ENCODE measurements around the gene FAF1.
A peak's percentile ranks its signal among the peaks of the same experiment; 100 is the strongest.

Gene FAF1

DNA sequence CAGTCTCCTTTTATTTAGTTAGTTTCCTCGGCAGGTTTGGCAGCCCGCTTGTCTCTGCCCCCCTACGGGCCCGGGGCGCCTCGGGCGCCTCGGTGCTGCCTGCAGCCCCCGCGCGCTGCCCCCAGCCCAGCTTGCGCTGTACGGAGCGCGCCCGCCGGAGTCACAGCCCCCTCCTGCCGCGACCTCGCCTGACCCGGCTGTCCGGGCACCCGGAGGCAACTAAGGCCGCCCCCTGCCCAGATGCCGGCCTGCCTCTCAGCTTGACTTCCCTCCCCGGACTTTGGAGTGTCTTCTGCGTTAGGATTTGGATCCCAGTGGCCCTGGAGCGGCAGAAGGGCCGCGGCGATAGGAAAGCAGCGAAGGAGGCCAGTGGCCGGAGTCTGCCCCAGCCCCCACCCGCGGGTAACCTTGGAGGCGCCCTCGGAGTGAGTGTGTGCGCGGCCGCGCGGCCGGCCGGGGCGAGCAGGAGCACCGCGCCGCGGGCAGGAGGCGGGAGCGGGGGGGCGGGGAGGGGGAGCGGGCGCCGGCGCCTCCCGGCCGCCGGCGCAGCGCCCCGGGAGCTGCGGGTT, 17.6 kb upstream of the FAF1 start:
- peak in 1 of 5 donors; percentile 24 for DNase-seq

DNA sequence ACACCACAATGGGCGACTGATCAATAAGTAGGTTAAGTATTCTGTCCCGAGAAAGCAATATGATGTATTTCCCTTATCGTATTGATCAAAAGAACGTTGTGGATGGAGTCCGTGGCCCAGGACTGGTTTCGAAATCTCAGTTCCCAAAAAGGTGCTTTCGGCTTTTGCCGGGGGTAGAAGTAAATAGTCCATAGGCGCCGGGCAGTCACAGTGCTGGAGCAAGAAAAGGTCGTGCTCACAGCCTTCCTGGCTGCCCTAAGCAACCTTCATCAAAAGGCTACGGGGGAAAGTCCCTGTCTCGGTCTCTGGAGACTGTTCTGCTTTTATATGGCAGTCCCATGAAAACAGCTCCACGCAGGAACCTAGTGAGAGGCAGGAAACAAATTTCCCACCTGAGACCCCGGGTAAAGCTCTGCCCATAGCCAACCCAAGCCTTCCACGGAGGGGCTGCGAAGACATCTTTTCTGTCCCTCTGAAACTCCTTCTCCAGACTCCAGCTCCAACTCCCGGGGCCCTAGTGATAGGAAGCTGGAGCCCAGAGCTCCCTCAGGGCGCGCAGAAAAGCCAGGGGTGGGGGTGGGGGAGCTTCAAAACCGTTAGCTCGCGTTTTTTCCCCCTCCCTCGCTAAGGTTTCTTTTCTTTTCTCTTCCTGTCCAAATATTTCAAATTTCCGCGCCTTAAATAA, 17.0 kb upstream of the FAF1 start:
- DNase-seq, result peak in 1 of 5 donors; percentile 7

DNA sequence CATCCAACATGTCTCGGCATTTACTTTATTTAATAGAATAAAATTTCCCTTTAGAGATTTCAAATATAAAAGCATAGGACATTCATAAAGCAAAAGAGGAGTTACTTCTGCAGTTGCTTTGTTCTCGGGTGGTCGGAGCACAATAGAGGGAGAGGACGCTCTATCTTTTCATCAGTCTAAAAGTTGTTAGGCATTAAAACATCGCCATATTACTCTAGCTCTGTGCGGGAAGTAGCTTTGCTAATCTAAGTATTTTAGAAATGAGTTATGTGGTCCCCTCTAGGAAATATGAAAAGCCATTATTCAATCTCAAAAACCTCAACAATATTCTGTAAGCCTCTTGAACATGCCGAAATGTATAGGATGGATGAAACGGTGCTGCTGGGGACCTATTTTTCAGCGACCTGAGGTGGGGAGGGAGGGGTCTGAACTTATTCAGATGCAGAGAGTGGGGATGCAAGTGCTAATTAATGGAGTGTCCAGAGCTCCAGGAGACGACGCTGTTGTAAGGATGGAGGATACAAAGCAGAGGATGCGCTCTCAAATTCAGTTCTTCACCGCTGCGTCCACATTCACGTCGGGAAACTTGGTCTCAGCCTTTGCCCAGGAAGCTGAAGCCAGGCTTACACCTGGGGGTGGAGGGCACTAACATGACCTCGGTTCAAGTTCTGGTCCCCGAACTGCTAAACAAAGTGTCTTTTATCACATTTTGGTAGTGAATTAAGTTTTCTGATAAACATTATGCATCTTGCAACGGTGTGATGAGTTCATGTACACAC, 16.2 kb upstream of the FAF1 start:
- DNase-seq, result peak in 1 of 5 donors; percentile 4

DNA sequence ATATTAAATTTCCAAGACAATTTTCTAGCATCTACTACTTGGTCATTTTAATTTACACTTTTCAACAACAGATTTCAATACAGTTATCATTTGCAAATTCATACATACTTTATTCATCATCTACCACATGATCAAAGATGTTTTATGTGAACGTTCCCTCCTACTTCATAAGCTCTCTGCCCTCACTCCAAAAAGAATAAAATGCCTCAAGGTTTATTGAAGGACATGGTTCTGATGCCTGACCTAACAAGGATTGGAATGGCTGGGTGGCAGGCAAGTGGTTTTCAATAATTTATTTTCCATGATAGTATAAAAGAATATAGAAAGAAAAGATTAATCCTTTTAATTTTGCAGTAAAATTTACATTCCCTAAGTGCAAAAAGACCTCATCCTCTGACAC, 15.4 kb upstream of the FAF1 start:
- no peak for DNase-seq

DNA sequence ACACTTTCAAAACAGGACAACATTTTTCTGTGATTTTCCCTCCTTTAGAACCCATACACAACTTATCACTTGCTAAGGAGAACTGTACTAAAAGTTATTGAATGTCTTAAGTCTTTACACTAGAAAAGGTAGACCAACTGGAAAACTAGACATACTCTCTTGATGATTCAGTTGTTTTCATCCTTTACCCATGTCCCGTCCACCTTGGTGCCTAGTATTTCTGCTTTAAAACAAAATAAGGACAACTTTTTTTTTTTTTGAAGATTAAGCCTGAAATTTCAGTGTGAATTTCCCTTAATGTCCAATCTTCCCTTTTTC, 14.5 kb upstream of the FAF1 start:
- DNase-seq, result no peak

DNA sequence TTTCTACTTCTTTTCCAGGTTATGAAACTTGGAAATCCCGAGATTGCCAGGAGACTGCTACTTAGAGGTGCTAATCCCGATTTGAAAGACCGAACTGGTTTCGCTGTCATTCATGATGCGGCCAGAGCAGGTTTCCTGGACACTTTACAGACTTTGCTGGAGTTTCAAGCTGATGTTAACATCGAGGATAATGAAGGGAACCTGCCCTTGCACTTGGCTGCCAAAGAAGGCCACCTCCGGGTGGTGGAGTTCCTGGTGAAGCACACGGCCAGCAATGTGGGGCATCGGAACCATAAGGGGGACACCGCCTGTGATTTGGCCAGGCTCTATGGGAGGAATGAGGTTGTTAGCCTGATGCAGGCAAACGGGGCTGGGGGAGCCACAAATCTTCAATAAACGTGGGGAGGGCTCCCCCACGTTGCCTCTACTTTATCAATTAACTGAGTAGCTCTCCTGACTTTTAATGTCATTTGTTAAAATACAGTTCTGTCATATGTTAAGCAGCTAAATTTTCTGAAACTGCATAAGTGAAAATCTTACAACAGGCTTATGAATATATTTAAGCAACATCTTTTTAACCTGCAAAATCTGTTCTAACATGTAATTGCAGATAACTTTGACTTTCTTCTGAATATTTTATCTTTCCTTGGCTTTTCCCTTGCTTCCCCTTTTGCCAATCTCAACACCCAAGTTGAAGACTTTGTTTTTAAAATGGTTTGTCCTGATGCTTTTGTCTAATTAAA, 14.0 kb upstream of the FAF1 start:
- DNase-seq, result no peak

DNA sequence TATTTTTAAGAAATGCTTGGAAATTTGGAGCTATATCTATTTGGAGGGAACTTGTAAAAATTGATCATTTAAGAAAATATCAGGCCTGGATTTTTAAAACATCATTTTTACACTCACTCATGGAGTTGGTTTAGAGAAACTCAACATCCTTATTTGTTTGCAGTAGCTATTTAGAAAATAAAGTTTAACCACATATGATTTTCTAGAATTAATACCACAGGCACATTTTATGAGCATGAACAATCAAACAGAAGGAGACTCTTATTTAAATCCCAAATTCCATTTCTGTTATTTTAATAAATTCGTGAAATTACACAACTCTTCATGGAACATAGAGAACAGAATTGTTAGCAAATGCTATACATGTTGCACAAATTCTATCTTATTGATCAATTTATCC, 13.2 kb upstream of the FAF1 start:
- no peak for DNase-seq

DNA sequence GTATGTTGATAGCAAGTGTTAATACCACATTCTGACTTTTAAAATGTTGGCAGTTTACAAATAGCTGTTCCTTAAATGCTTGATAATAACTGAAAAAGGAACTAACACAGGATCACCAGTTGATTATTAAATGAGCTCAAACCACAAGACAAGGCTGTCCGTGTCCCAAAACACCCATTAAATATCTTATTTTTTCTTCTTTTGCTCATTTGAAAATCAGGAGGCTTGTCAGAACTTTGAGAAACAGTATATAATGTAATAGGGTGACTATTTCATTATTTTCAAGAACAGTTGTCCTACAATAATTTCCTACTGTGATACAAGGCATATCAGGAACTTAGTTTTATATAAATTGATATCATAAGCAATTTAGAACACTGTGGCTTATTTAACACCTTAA, 12.7 kb upstream of the FAF1 start:
- no peak for DNase-seq

DNA sequence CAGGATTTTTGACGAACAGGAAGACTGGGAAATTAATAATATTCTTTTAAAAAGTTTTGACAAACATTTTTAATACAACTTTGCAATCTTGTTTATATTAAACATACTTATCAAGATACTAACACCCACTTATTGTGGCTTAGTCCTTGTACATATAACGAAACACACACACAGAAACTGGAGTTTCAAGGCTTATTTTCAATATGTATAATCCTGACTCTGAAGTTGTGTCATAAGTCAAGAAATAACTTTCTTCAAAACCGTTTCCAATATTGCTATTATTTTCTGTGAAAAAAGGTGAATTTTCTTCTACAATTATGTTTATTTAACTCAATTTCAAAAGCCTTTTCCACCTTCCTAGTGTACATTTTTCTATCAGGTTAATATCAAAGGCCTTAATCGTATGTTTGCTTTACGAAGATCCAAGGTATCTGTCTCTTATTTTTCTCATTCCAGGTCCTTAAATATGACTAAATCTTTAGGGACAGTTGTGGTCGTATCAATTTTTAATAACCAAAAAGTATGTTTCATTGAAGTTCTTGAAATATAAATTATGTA, 11.8 kb upstream of the FAF1 start:
- peak in 1 of 5 donors; percentile 8 for DNase-seq

DNA sequence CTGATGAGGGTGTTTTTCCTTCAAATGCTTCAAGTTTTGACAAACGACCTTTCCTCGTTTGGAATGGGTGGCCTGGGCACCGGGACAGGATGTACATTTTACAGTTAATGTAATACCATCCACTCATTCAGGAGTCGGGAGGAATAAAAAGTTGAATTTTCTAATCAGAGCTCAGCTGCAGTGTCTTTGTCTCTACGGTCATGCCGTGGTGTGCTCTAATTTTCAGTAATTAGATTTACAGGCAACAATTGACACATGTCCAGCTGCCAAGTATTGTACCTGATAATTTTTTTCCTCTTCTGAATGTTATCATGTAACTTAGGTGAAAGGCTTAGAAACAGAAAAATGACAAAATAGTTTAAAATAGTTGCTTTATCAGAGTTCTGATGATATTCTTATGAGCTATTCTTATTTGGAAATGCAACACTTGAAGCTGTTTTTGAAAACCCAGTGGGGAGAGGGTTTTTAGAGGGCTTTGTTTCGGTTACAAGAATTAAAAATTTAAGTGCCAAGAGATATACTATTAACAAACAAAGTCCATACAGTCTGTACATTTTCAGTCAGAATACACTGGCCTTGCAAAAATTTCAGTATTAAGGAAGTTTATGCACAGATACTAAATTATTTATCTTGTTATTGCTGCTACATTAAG, 11.0 kb upstream of the FAF1 start:
- no peak for DNase-seq

DNA sequence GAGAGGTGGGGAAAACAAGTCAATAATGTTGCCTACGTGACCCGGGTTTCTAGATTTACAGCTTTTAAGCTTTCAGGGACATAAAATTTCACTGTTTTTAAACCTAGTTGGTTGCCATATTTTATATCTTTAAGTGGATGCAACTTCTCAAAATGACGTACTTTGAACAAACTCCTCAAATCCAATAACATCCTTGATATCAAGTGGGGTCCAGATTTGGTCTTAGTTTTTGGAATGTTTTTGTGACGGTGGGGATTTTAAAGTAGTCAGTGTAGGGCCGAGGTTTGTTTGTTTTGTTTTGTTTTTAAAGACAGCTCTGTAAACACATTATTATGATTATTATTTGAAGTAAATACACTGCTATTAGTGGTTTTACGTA, 10.4 kb upstream of the FAF1 start:
- DNase-seq, result no peak

DNA sequence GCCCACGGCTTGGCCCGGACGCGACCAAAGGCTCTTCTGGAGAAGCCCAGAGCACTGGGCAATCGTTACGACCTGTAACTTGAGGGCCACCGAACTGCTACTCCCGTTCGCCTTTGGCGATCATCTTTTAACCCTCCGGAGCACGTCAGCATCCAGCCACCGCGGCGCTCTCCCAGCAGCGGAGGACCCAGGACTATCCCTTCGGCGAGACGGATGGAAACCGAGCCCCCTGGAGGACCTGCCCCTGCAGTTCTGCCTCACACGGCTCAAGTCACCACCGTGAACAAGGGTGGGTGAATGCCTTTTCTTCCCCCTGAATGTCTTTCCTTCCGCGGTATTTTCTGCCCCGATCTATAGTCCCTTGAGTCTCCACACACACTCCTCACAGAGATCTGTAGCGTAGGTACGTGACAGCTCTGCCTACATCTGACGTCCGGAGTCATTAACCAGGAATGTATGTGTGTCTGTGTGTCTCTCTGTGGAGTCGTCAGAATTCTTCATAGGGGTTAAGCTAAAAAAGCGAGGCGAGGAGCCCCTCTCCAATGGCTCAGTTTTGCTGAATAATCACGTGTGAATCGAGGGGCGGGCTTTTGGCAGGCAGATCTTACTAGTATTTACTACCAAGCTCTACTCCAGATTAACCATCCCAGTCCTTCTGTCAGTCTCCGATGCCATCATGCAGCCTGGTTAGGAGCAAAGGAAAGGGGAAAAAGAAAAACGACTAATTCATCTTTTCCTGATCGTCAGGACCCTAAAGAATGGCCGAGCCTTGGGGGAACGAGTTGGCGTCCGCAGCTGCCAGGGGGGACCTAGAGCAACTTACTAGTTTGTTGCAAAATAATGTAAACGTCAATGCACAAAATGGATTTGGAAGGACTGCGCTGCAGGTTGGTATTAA, 9.8 kb upstream of the FAF1 start, which contains the start of gene CDKN2C:
Gene CDKN2C (plus strand): TSS at position 635 of the 898 bp plus-strand sequence. CDS start 124 bp downstream, at position 759.
- DNase-seq, result peak; percentile 31 to 60 (median 42)

DNA sequence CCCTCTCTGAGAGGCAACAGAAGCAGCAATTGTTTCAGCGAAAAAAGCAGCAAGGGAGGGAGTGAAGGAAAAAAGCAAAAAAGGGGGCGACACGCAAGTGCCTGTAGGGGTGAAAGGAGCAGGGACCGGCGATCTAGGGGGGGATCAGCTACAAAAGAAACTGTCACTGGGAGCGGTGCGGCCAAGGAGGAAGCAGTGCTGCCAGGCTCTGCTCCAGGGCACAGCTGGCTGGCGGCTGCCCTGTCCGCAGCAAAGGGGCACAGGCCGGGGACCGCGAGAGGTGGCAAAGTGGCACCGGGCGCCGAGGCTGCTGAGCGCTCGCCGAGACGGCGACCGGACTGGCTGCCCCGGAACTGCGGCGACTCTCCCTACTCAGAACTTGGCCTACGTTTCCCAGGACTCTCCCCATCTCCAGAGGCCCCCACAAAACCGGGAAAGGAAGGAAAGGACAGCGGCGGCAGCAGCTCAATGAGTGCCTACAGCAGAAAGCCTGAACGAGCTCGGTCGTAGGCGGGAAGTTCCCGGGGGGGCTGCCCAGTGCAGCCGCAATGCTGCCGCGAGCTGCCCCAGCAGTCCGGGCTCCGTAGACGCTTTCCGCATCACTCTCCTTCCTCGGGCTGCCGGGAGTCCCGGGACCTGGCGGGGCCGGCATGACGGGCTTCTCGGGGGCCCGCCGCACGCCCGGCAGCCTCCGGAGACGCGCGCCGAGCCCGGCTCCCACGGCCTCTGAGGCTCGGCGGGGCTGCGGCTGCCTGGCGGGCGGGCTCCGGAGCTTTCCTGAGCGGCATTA, 8.9 kb upstream of the FAF1 start:
- DNase-seq, result peak in 4 of 5 donors; percentile 27 to 50 (median 47)

DNA sequence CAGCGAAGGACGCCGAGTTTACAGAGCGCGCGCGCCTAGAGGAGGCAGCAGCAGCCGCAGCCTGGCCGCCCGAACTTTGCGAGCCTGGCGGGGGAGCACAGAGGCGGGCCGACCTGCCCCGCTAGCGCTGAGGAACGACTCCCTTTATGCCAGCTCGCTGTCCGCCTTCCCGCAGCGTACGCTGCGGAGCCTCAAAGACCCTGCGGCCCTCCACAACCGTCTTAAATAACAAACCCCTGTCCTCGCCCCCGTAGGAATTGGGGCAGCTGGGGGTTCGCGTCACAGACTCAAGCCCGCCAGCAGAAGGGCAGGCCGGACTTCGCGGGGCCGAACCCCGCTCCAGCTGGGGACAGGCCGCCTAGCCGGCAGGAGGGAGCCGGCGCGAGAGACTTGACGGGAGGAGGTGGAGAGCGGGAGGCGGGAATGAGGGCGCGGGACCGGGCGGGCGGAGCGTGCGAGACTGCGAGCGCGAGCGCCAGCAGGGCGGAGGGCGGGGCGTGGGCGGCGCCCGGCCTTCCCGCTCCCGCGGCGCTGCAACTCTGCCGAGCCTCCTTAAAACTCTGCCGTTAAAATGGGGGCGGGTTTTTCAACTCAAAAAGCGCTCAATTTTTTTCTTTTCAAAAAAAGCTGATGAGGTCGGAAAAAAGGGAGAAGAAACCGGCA, 8.2 kb upstream of the FAF1 start:
- peak; percentile 74 to 88 (median 79) for DNase-seq

DNA sequence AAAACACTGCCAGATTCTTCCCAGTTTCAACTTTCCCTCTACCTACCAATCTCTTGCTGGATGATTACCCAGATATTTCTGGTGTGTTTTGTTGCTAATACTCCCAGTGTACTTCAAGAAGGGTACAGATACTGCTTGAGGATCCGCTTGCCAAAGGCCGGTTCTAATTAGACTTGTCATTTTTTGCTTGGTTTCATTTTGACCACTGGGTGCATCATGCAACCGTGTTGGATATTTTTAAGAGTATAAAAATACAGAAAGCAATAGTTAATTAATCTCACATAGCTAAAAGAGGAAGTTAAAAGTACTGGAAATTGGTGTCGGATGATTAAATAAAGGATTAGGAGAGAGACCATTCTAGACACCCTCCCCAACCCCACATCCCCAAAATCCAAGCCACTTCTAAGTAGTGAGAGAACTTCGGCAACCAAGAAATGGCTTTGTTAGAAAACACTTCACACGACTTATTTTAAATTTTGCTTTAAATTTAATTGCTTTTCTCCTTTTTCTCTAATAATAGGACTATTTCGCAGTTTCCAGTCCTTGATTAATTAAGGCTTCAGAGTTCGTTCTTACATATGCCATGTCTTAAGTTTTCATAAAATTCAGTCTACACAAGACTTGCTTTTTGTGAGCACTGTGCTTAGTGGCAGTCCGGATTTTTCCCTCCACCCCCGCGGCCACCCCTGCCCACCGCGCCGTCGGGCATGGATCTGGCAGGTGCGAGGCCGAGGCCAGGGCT, 7.5 kb upstream of the FAF1 start:
- DNase-seq, result no peak

DNA sequence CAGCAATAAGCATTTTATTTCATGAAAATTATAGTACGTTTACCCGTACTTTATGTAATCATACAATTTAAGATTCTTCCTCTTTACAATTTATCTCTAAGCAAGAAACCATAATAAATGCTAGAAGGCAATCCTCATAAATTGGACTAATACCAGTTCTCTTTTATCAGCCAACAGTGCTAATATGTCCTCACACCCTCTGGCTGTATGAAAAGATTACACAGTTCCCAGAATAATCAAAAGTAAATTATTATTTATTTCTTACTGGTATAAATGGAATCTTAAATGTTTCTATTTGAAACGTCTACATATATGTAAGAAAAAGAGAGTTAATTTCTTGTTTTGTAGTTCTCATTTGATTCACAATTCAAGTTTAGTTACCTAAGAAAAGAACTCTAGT, 6.9 kb upstream of the FAF1 start:
- DNase-seq, result no peak

DNA sequence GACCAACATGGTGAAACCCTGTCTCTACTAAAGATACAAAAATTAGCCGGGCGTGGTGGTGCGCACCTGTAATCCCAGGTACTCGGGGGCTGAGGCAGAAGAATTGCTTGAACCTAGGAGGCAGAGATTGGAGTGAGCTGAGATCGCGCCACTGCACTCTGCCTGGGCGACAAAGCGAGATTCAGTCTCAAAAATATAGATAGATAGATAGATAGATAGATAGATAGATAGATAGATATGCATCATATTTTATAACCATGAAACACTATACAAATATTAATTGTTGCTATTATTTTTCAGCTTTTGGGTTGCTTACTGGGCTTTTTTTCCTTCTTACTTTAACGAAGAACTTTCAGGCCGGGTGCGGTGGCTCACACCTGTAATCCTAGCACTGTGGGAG, 4.8 kb upstream of the FAF1 start:
- DNase-seq, result no peak

DNA sequence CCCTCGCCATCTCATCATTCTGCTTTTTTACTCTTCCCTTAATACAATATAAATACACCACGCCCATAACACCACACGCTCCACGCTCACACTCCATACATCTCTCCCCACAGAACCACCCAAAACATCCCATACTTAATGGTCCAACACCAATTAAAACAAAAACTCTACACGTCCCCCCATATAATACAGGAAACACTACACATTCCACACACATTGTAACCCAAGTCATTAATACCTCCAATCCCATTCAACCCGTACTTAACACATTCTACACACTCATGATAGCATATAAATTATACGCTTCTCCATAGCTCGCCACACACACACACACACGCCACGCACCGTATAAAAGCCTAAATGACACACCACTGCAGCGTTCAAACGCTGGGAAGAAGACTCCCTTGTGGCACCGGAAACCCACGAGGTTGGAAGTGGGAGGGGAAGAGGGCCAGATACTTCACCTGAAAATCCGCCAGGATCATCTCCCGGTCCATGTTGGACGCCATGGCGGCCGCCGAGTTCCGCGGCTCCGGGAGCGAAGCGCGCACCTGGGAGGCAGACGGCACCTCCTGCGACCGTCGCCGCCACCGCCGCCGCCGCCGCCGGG, 659 bp downstream of the FAF1 start:
- peak in 1 of 5 donors; percentile 22 for DNase-seq

DNA sequence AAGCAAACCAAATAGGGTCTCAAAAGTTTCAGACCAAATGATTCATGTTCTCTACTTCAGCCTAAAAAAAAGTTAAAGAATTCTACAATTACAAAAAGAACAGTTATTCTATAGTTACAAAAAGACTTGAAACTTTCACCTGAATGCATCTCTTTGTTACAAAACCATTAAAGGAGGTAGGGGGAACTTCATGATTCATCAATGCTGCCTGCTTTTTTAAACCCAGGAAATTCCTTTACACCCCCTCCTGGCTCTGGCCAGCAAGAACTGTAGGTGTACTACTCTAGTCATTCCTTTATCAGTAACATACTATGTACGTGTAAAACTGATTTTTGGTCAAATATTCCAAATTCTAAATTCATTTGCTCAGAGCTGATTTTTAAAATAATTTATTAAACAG, 5.0 kb downstream of the FAF1 start:
- DNase-seq, result no peak
